Measurements from ENCODE around the gene RNF223. TPM values are rescaled to one million over a fixed set of nuclear protein-coding genes. Genes with fewer than 3 reads are reported as not detected.

The RNF223 gene
- polyA plus RNA-seq, 2 of the 4 experiments (the other 2 are of a cell fraction): 0.08 TPM; not detected in 1

GRCh38 chr1:1115136-1115785, 41.2 kb upstream of the RNF223 start:
- Histone ChIP-seq H3K4me1 (peaks cover 3% of the 10 kb centered on the region; the same call in 1 of the 3 replicates), H3K4me2 (peak overlapping the region; percentile 86), H3K4me3 (peak overlapping the region; percentile 85), H3K9me3 (no peaks in the 10 kb centered on the region), H3K27ac (peak overlapping the region; percentile 84 to 88)
- POLR2A ChIA-PET: no interaction called here
- DNase-seq (ENCODE audit: low read depth in 1 of 2, low spot score in 1 of 2): no peak
- TF ChIP-seq, protein P1, sequence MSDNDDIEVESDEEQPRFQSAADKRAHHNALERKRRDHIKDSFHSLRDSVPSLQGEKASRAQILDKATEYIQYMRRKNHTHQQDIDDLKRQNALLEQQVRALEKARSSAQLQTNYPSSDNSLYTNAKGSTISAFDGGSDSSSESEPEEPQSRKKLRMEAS (IDR thresholded peaks at IDR 0.05): no peak
- TF ChIP-seq, protein P2, sequence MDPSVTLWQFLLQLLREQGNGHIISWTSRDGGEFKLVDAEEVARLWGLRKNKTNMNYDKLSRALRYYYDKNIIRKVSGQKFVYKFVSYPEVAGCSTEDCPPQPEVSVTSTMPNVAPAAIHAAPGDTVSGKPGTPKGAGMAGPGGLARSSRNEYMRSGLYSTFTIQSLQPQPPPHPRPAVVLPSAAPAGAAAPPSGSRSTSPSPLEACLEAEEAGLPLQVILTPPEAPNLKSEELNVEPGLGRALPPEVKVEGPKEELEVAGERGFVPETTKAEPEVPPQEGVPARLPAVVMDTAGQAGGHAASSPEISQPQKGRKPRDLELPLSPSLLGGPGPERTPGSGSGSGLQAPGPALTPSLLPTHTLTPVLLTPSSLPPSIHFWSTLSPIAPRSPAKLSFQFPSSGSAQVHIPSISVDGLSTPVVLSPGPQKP (IDR thresholded peaks at IDR 0.05; ENCODE audit: low read depth, low read length): no peak
- no peak for TF ChIP-seq PHF8 (IDR thresholded peaks at IDR 0.05; ENCODE audit: borderline replicate concordance, low read depth)
- TF ChIP-seq ZC3H11A (IDR thresholded peaks at IDR 0.05): no peak
- TF ChIP-seq RFX5 (IDR thresholded peaks at IDR 0.05): no peak
- no peak for TF ChIP-seq RCOR1 (IDR thresholded peaks at IDR 0.05; ENCODE audit: low read depth, low read length)
- TF ChIP-seq POLR2AphosphoS2 (conservative IDR thresholded peaks at IDR 0.05; ENCODE audit: low read length): no peak
- no peak for TF ChIP-seq FOXS1 (CRISPR knock-in tag; IDR thresholded peaks at IDR 0.05)
- no peak for TF ChIP-seq NFE2L2 (conservative IDR thresholded peaks at IDR 0.05; ENCODE audit: low read length)
- no peak for TF ChIP-seq KDM1A (IDR thresholded peaks at IDR 0.05; ENCODE audit: low read depth)
- no peak for TF ChIP-seq ZFP36 (IDR thresholded peaks at IDR 0.05; ENCODE audit: borderline replicate concordance, partially characterized antibody)
- no peak for TF ChIP-seq MYC (IDR thresholded peaks at IDR 0.05; ENCODE audit: borderline replicate concordance, low read length)
- TF ChIP-seq ZNF302 (CRISPR knock-in tag; IDR thresholded peaks at IDR 0.05): no peak
- TF ChIP-seq JUN (IDR thresholded peaks at IDR 0.05): no peak
- TF ChIP-seq, protein P3, sequence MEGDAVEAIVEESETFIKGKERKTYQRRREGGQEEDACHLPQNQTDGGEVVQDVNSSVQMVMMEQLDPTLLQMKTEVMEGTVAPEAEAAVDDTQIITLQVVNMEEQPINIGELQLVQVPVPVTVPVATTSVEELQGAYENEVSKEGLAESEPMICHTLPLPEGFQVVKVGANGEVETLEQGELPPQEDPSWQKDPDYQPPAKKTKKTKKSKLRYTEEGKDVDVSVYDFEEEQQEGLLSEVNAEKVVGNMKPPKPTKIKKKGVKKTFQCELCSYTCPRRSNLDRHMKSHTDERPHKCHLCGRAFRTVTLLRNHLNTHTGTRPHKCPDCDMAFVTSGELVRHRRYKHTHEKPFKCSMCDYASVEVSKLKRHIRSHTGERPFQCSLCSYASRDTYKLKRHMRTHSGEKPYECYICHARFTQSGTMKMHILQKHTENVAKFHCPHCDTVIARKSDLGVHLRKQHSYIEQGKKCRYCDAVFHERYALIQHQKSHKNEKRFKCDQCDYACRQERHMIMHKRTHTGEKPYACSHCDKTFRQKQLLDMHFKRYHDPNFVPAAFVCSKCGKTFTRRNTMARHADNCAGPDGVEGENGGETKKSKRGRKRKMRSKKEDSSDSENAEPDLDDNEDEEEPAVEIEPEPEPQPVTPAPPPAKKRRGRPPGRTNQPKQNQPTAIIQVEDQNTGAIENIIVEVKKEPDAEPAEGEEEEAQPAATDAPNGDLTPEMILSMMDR (IDR thresholded peaks at IDR 0.05): no peak
- WGBS (ENCODE audit: missing lambda C conversion rate): 36% methylated on average over 19 of the region's 41 CpGs
- no peak for ATAC-seq
- CTCF ChIA-PET: interaction anchor here (1.3 kb wide), 1 partner anchor 52 kb away, joined by 3 read pairs; no protein-coding TSS in a partner anchor
- FAIRE-seq: no peak

GRCh38 chr1:1114431-1114830, 40.3 kb upstream of the RNF223 start:
- TF ChIP-seq HOXA7 (CRISPR knock-in tag; IDR thresholded peaks at IDR 0.05): no peak
- TF ChIP-seq MAZ (IDR thresholded peaks at IDR 0.05; ENCODE audit: borderline replicate concordance, low read depth, low read length): no peak
- no peak for TF ChIP-seq NFE2L2 (conservative IDR thresholded peaks at IDR 0.05; ENCODE audit: low read length)
- no peak for TF ChIP-seq RCOR1 (IDR thresholded peaks at IDR 0.05; ENCODE audit: low read depth, low read length)
- TF ChIP-seq, protein P2 (IDR thresholded peaks at IDR 0.05; ENCODE audit: low read depth, low read length): no peak
- TF ChIP-seq FOSB (CRISPR knock-in tag; IDR thresholded peaks at IDR 0.05): no peak
- no peak for TF ChIP-seq ZSCAN20 (CRISPR knock-in tag; IDR thresholded peaks at IDR 0.05)
- no peak for TF ChIP-seq EHMT2 (IDR thresholded peaks at IDR 0.05; ENCODE audit: low read depth)
- TF ChIP-seq, protein P1 (IDR thresholded peaks at IDR 0.05): no peak
- TF ChIP-seq E2F6 (IDR thresholded peaks at IDR 0.05; ENCODE audit: borderline replicate concordance, low read depth): no peak
- no peak for TF ChIP-seq ZNF302 (CRISPR knock-in tag; IDR thresholded peaks at IDR 0.05)
- TF ChIP-seq, protein P4, sequence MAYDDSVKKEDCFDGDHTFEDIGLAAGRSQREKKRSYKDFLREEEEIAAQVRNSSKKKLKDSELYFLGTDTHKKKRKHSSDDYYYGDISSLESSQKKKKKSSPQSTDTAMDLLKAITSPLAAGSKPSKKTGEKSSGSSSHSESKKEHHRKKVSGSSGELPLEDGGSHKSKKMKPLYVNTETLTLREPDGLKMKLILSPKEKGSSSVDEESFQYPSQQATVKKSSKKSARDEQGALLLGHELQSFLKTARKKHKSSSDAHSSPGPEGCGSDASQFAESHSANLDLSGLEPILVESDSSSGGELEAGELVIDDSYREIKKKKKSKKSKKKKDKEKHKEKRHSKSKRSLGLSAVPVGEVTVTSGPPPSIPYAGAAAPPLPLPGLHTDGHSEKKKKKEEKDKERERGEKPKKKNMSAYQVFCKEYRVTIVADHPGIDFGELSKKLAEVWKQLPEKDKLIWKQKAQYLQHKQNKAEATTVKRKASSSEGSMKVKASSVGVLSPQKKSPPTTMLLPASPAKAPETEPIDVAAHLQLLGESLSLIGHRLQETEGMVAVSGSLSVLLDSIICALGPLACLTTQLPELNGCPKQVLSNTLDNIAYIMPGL (CRISPR knock-in tag; IDR thresholded peaks at IDR 0.05; ENCODE audit: borderline replicate concordance): no peak
- no peak for TF ChIP-seq KDM5A (IDR thresholded peaks at IDR 0.05)
- no peak for TF ChIP-seq NPAS2 (CRISPR knock-in tag; IDR thresholded peaks at IDR 0.05; ENCODE audit: borderline replicate concordance)
- no peak for TF ChIP-seq CBX2 (IDR thresholded peaks at IDR 0.05; ENCODE audit: borderline replicate concordance, low read depth)
- no peak for TF ChIP-seq CBX8 (IDR thresholded peaks at IDR 0.05)
- Histone ChIP-seq H3K4me3 (no peak overlapping the region; the same call in 2 of the 3 replicates), H3K27ac (no peak overlapping the region), H3K4me1 (peaks cover 3% of the 10 kb centered on the region; the same call in 1 of the 3 replicates), H3K4me2 (peak overlapping the region; percentile 86; the same call in 2 of the 3 replicates), H3K9me3 (no peaks in the 10 kb centered on the region)
- FAIRE-seq (no peak), DNase-seq (ENCODE audit: low read depth in 1 of 2, low spot score in 1 of 2) (no peak), ATAC-seq (no peak)
- WGBS (ENCODE audit: missing lambda C conversion rate): 92% methylated on average over 13 of the region's 13 CpGs
- POLR2A ChIA-PET: no interaction called here
- CTCF ChIA-PET: interaction anchor here (0.9 to 1.3 kb wide), 2 partner anchors 51 to 113 kb away, joined by 3 read pairs; no protein-coding TSS in a partner anchor
